SK-N-SH (cell line): ENCODE results near the gene HSD17B12.

Experiments
- CTCF ChIP-seq: fragments of 200-600 bp; sonication (generic); IDR thresholded peaks from 2 replicates; pipeline ENCODE4 v1.6.1; 2017; ENCODE audit warnings: antibody characterized with exemption, mild to moderate bottlenecking, moderate library complexity
- MXI1 ChIP-seq: IDR thresholded peaks from 2 replicates; pipeline ENCODE4 v1.6.1; 2012; ENCODE audit warnings: mild to moderate bottlenecking, low read depth, low read length, improper control_type of control experiment
- RAD21 ChIP-seq: IDR thresholded peaks from 2 replicates; pipeline ENCODE4 v1.6.1; 2012; ENCODE audit warnings: mild to moderate bottlenecking, low read length
- SIN3A ChIP-seq: IDR thresholded peaks from 2 replicates; pipeline ENCODE4 v1.6.1; 2012; ENCODE audit warnings: low read depth, mild to moderate bottlenecking, low read length, moderate library complexity, borderline replicate concordance
- TF ChIP-seq, protein P1 (sequence below): IDR thresholded peaks from 2 replicates; pipeline ENCODE4 v1.4.0; 2012; ENCODE audit warnings: low read depth

GRCh38 chr11:43756575-43756974 is 76.0 kb downstream of the HSD17B12 start:
- TF ChIP-seq CTCF (no peak), SIN3A (no peak), RAD21 (no peak), MXI1 (no peak)
- TF ChIP-seq, protein P1, sequence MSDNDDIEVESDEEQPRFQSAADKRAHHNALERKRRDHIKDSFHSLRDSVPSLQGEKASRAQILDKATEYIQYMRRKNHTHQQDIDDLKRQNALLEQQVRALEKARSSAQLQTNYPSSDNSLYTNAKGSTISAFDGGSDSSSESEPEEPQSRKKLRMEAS = no peak
